ENCODE results near the gene RPL26.

Gene RPL26

DNA sequence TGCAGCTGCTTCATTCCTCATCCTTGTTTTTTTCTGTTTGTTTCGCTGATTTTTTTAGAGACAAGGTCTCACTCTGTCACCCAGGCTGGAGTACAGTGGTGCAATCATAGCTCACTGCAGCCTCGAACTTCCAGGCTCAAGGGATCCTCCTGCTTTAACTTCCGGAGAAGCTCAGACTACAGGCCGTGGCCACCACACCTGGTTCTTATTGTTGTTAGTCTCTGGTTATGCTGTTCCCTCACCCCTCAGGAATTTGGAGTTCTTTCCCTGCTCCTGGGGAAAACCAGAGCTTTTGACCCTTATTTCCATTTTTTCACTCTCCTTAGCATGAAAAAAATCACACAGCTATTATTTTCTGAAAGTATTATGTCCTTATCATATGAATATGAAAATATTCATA lies 41.5 kb downstream of the RPL26 start:
- H3K36me3 ChIP-seq (ENCODE audit: control insufficient read depth, insufficient read depth, low read length): no peaks in the 10 kb centered on the region
- no peaks in the 10 kb centered on the region for H3K27me3 ChIP-seq (ENCODE audit: control insufficient read depth, insufficient read depth, low read length)
- H3K9ac ChIP-seq (ENCODE audit: low read depth, low read length): no peak overlapping the region
- H3K4me3 ChIP-seq (ENCODE audit: low read depth, low read length): no peak overlapping the region
- no peaks in the 10 kb centered on the region for H3K9me3 ChIP-seq (ENCODE audit: control insufficient read depth, insufficient read depth, low read length)
- H3K4me1 ChIP-seq (ENCODE audit: control insufficient read depth, insufficient read depth, low read length): peaks cover 22% of the 10 kb centered on the region
- H3K27ac ChIP-seq (ENCODE audit: low read depth, low read length): no peak overlapping the region

DNA sequence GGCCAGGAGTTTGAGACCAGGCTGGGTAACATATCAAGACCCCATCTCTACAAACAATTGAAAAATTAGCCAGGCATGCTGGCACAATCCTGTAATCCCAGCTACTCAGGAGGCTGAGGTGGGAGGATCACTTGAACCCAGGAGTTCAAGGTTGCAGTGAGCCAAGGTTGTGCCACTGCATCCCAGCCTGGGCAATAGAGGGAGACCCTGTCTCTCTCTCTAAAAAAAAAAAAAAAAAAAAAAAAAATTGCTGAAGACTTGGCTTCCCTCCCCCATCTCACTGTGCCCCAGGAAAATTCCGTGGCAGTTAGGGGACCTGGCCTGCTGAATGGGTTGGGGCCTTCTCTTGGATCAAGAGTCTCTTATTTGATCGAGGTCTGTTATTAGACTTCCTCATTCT lies 43.5 kb downstream of the RPL26 start, which contains the start of gene ODF4:
Gene ODF4, plus strand, starts transcription at position 301 of the 400 bp plus-strand sequence. CDS start 212 bp downstream, outside the sequence.
- H3K27me3 ChIP-seq (ENCODE audit: control insufficient read depth, insufficient read depth, low read length): no peaks in the 10 kb centered on the region
- no peaks in the 10 kb centered on the region for H3K36me3 ChIP-seq (ENCODE audit: control insufficient read depth, insufficient read depth, low read length)
- H3K9me3 ChIP-seq (ENCODE audit: control insufficient read depth, insufficient read depth, low read length): no peaks in the 10 kb centered on the region
- peak within 1 kb of the TSS; percentile 66 for H3K27ac ChIP-seq (ENCODE audit: low read depth, low read length)
- H3K9ac ChIP-seq (ENCODE audit: low read depth, low read length): no peak within 1 kb of the TSS
- no peak within 1 kb of the TSS for H3K4me3 ChIP-seq (ENCODE audit: low read depth, low read length)
- peaks cover 22% of the 10 kb centered on the region for H3K4me1 ChIP-seq (ENCODE audit: control insufficient read depth, insufficient read depth, low read length)

DNA sequence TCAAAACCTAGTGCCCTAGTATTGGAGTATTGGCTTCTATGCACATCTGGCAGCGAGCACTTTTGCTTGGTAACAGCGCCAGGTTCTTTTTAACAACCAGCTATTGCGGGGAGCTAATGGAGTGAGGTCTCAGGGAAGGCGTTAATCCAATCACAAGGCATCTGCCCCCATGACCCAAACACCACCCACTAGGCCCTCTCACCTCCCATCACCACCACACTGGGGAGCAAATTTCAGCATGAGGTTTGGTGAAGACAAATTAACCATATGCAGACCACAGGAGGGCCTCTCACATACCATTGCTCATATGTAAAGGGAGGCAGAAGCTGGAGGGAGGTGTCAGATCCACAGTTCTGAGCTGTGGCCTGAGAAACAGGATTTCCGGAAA lies 44.2 kb downstream of the RPL26 start:
- Histone ChIP-seq H3K27ac (ENCODE audit: low read depth, low read length) (peak overlapping the region; percentile 66), H3K36me3 (ENCODE audit: control insufficient read depth, insufficient read depth, low read length) (no peaks in the 10 kb centered on the region), H3K4me1 (ENCODE audit: control insufficient read depth, insufficient read depth, low read length) (peaks cover 22% of the 10 kb centered on the region), H3K27me3 (ENCODE audit: control insufficient read depth, insufficient read depth, low read length) (no peaks in the 10 kb centered on the region), H3K9ac (ENCODE audit: low read depth, low read length) (no peak overlapping the region), H3K9me3 (ENCODE audit: control insufficient read depth, insufficient read depth, low read length) (no peaks in the 10 kb centered on the region), H3K4me3 (ENCODE audit: low read depth, low read length) (no peak overlapping the region)

DNA sequence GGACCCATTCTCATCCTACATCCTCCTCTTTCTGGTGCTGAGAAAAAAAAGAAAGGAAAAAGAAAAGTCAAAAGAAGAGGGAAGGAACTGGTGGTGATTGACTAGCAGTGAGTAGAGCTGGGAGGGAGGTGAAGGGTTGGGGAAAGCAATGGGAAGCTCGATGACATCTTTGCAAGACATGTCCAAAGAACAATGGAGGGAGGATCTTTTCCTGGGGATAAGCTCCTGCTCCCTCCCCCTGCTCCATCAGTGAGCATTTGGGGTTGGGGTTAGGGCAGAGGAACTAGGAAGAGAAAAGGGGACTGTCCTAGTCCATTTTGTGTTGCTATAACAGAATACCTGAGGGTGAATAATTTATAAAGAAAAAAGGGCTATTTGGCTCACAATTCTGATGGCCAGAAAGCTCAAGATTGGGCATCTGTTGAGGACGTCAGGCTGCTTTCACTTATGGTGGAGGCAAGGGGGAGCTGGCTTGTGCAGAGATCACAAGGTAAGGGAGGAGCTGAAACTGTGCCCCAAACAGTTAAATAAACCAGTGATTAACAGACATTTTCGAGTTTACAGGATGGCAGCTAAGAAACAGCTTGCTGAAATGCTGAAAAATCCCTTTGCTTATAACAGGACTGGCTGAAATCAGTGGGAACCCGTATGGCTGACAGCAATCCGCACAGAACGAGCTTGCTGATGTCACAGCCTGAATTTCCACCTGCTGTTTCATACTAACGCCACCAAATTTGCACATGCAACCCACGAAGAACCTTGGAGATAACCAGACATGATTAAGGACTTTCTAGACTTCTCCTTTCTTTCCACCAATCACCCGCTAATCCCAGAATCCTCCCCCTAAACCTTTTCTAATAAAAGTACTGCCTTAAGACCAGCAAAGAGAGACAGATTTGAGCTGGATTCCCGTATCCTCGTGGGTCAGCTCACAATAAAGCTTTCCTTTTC lies 44.9 kb downstream of the RPL26 start:
- Histone ChIP-seq H3K4me3 (ENCODE audit: low read depth, low read length) (no peak overlapping the region), H3K9ac (ENCODE audit: low read depth, low read length) (no peak overlapping the region), H3K9me3 (ENCODE audit: control insufficient read depth, insufficient read depth, low read length) (no peaks in the 10 kb centered on the region)

DNA sequence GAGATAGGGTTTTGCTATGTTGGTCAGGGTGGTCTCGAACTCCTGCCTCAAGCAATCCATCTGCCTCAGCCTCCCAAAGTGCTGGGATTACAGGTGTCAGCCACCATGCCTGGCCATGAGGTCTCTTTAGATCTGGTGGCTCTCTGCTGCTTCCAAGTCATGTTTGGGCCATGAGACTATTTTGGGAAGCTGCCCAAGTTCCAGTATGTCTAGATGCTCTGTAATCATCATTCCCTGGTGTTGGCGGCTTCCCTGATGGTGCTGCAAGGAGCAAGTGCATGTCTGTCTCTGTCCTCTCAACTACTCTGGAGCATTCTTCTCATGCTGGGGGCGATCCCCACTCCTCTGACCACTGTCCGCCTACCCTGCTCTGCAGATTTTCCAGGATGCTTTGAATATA lies 49.7 kb downstream of the RPL26 start:
- H3K36me3 ChIP-seq (ENCODE audit: control insufficient read depth, insufficient read depth, low read length): no peaks in the 10 kb centered on the region
- H3K4me3 ChIP-seq (ENCODE audit: low read depth, low read length): no peak overlapping the region
- no peaks in the 10 kb centered on the region for H3K9me3 ChIP-seq (ENCODE audit: control insufficient read depth, insufficient read depth, low read length)
- no peak overlapping the region for H3K27ac ChIP-seq (ENCODE audit: low read depth, low read length)
- H3K4me1 ChIP-seq (ENCODE audit: control insufficient read depth, insufficient read depth, low read length): peaks cover 7% of the 10 kb centered on the region
- H3K9ac ChIP-seq (ENCODE audit: low read depth, low read length): no peak overlapping the region
- no peaks in the 10 kb centered on the region for H3K27me3 ChIP-seq (ENCODE audit: control insufficient read depth, insufficient read depth, low read length)

More for the DNA sequence above, 44.9 kb downstream of the RPL26 start:
- Histone ChIP-seq H3K27me3 (ENCODE audit: control insufficient read depth, insufficient read depth, low read length) (no peaks in the 10 kb centered on the region), H3K4me1 (ENCODE audit: control insufficient read depth, insufficient read depth, low read length) (peaks cover 22% of the 10 kb centered on the region), H3K36me3 (ENCODE audit: control insufficient read depth, insufficient read depth, low read length) (no peaks in the 10 kb centered on the region), H3K27ac (ENCODE audit: low read depth, low read length) (peak overlapping the region; percentile 66)

DNA sequence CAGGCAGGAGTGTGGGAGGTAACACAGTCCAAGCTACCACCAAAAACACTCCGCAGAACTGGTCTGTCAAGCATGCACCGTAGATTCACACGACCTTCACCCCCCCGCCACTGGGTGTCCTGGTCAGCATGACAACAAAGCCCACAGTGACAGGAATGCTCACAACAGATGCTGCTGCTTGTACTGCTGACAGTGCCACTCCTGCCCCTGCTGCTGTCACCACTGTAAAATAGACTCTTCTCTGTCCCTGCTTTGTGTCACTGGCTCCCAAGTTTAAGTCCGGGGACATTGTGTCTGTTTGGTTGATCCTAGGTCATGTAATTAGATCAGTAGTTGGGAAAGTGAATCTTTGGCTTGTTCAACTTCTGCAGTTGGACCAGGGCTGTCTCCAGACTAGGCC lies 50.3 kb downstream of the RPL26 start:
- Histone ChIP-seq H3K4me3 (ENCODE audit: low read depth, low read length) (no peak overlapping the region), H3K36me3 (ENCODE audit: control insufficient read depth, insufficient read depth, low read length) (no peaks in the 10 kb centered on the region), H3K27ac (ENCODE audit: low read depth, low read length) (no peak overlapping the region), H3K4me1 (ENCODE audit: control insufficient read depth, insufficient read depth, low read length) (peaks cover 1% of the 10 kb centered on the region; the same call in 1 of the 2 replicates), H3K27me3 (ENCODE audit: control insufficient read depth, insufficient read depth, low read length) (peaks cover 5% of the 10 kb centered on the region; the same call in 1 of the 2 replicates), H3K9me3 (ENCODE audit: control insufficient read depth, insufficient read depth, low read length) (no peaks in the 10 kb centered on the region), H3K9ac (ENCODE audit: low read depth, low read length) (no peak overlapping the region)

DNA sequence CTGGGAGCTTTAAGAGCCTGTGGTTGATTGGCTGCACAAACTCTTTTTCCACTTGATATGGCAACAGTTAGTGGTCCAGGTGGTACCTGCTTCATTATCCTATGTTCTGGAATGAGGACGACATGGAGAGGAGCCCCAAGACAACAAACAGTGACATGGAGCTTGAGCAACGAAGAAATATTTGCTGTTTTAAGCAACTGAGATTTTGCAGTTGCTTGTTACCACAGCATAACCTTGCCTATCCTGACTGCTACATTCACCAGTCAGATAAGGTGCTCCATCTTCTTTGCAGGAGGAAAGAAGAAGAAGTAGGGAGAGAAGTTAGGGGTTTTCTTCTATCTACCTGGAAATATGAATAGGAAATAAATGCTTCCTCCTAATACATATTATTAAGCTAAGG lies 50.9 kb downstream of the RPL26 start:
- Histone ChIP-seq H3K4me1 (ENCODE audit: control insufficient read depth, insufficient read depth, low read length) (no peaks in the 10 kb centered on the region), H3K9me3 (ENCODE audit: control insufficient read depth, insufficient read depth, low read length) (no peaks in the 10 kb centered on the region), H3K9ac (ENCODE audit: low read depth, low read length) (no peak overlapping the region), H3K4me3 (ENCODE audit: low read depth, low read length) (no peak overlapping the region), H3K36me3 (ENCODE audit: control insufficient read depth, insufficient read depth, low read length) (no peaks in the 10 kb centered on the region), H3K27me3 (ENCODE audit: control insufficient read depth, insufficient read depth, low read length) (peaks cover 10% of the 10 kb centered on the region), H3K27ac (ENCODE audit: low read depth, low read length) (no peak overlapping the region)

Measured in HUES48 (cell line).